Measurements from ENCODE around the gene HIPK2. TPM values are rescaled to one million over a fixed set of nuclear protein-coding genes. Genes with fewer than 3 reads are reported as not detected.

Gene HIPK2
- total and polyA plus RNA-seq, 2 experiments from 2014 or later: 23.2 to 47.0 TPM

- Histone ChIP-seq H3K9me3 (ENCODE audit: low read depth) (no peaks in the 10 kb centered on the region), H3K36me3 (no peaks in the 10 kb centered on the region), H3K27ac (no peak overlapping the region), H3K27me3 (peaks cover 63% of the 10 kb centered on the region), H3K4me1 (ENCODE audit: low read depth) (no peaks in the 10 kb centered on the region), H3K4me3 (no peak overlapping the region)
- no peak for TF ChIP-seq CTCF (IDR thresholded peaks at IDR 0.05; ENCODE audit: low read depth, low read length)
- DNase-seq (ENCODE audit: low read depth in 1 of 2, low spot score in 1 of 2): no peak
Observed at GRCh38 chr7:139522830-139523198, 255.0 kb downstream of the HIPK2 start.

GRCh38 chr7:139521439-139521838 lies 256.4 kb downstream of the HIPK2 start:
- DNase-seq (ENCODE audit: low read depth in 1 of 2, low spot score in 1 of 2): no peak
- H3K9me3 ChIP-seq (ENCODE audit: low read depth): no peaks in the 10 kb centered on the region
- no peak for TF ChIP-seq CTCF (IDR thresholded peaks at IDR 0.05; ENCODE audit: low read depth, low read length)
- peaks cover 51% of the 10 kb centered on the region for H3K27me3 ChIP-seq
- H3K4me1 ChIP-seq (ENCODE audit: low read depth): no peaks in the 10 kb centered on the region
- H3K4me3 ChIP-seq: no peak overlapping the region
- no peaks in the 10 kb centered on the region for H3K36me3 ChIP-seq
- H3K27ac ChIP-seq: no peak overlapping the region

GRCh38 chr7:139515266-139515665 lies 262.5 kb downstream of the HIPK2 start:
- no peak for TF ChIP-seq CTCF (IDR thresholded peaks at IDR 0.05; ENCODE audit: low read depth, low read length)
- no peak for DNase-seq (ENCODE audit: low read depth in 1 of 2, low spot score in 1 of 2)
- H3K36me3 ChIP-seq: no peaks in the 10 kb centered on the region
- no peaks in the 10 kb centered on the region for H3K9me3 ChIP-seq (ENCODE audit: low read depth)
- H3K27ac ChIP-seq: no peak overlapping the region
- no peaks in the 10 kb centered on the region for H3K27me3 ChIP-seq
- no peaks in the 10 kb centered on the region for H3K4me1 ChIP-seq (ENCODE audit: low read depth)
- H3K4me3 ChIP-seq: no peak overlapping the region

Other genes starting within 250 kb of the HIPK2 start
- 0.83 and 4.1 TPM in 2 replicates for gene TBXAS1, start 51.3 kb upstream of the HIPK2 start, total RNA-seq
- 2.9 and 6.2 TPM in 2 replicates for gene TBXAS1, start 51.3 kb upstream of the HIPK2 start, polyA plus RNA-seq